HG03457 (cell line): Measurements from ENCODE around the gene IGLON5.

Source experiments
- ATAC-seq: cut with Tn5 transposase; IDR thresholded peaks from one replicate; pipeline ENCODE4 v1.9.1; 2021; ENCODE audit warnings: moderate number of reproducible peaks; ENCODE audit not compliant: unreplicated experiment

The IGLON5 gene

GRCh38 chr19:51337861-51338562 lies 26.6 kb downstream of the IGLON5 start:
- ATAC-seq, result no peak

GRCh38 chr19:51338563-51339312 lies 27.3 kb downstream of the IGLON5 start:
- ATAC-seq, result no peak

- ATAC-seq, result no peak
Measured at GRCh38 chr19:51339313-51339686, 27.9 kb downstream of the IGLON5 start.

GRCh38 chr19:51339687-51340656 lies 28.5 kb downstream of the IGLON5 start:
- ATAC-seq, result no peak

- no peak for ATAC-seq
Measured at GRCh38 chr19:51341066-51341465, 29.6 kb downstream of the IGLON5 start.

GRCh38 chr19:51341976-51342580 lies 30.6 kb downstream of the IGLON5 start, which contains the start of gene VSIG10L:
Gene VSIG10L, minus strand, starts transcription at chr19:51342139. Its CDS starts 15 bp downstream, at chr19:51342124.
- no peak for ATAC-seq

- ATAC-seq, result no peak
Measured at GRCh38 chr19:51342631-51343569, 31.5 kb downstream of the IGLON5 start.

GRCh38 chr19:51345076-51345620 lies 33.7 kb downstream of the IGLON5 start:
- ATAC-seq, result no peak

GRCh38 chr19:51346742-51347141 lies 35.3 kb downstream of the IGLON5 start:
- ATAC-seq, result no peak

- ATAC-seq, result no peak
Measured at GRCh38 chr19:51347209-51347928, 35.9 kb downstream of the IGLON5 start.

- ATAC-seq, result no peak
Measured at GRCh38 chr19:51351266-51351990, 40.0 kb downstream of the IGLON5 start.

- no peak for ATAC-seq
Measured at GRCh38 chr19:51352783-51353360, 41.4 kb downstream of the IGLON5 start.

GRCh38 chr19:51354103-51354741 lies 42.8 kb downstream of the IGLON5 start:
- ATAC-seq, result no peak

- no peak for ATAC-seq
Measured at GRCh38 chr19:51354742-51355148, 43.3 kb downstream of the IGLON5 start.

GRCh38 chr19:51356159-51356801 lies 44.8 kb downstream of the IGLON5 start:
- ATAC-seq, result no peak

- no peak for ATAC-seq
Measured at GRCh38 chr19:51357952-51358351, 46.5 kb downstream of the IGLON5 start.

- ATAC-seq, result no peak
Measured at GRCh38 chr19:51359294-51359693, 47.9 kb downstream of the IGLON5 start.
